Gastrocnemius medialis (tissue), 4 donors: ENCODE measurements around the gene TIA1. TPM values are rescaled to one million over a fixed set of nuclear protein-coding genes. Genes with fewer than 3 reads are reported as not detected.

ENCODE experiments used
- ATAC-seq, 2 donors: fragments of 150-250 bp; one replicate each; pipeline ENCODE4 v1.9.1; 2016
- DNase-seq, 2 donors: peaks; one replicate each; pipeline ENCODE4 v3.0.0-alpha.2; 2019
- H3K27ac ChIP-seq, 4 donors: fragments of 200-600 bp; sonication (generic); 1 replicate in 1 of 4; 2 replicates in 3 of 4; pipeline ENCODE4 v1.5.1; 2016 to 2018; ENCODE audit warnings: mild to moderate bottlenecking in 2 of 4, moderate library complexity in 1 of 4
- H3K27me3 ChIP-seq, 3 donors: fragments of 200-600 bp; sonication (generic) in 2 of 3; 1 replicate in 1 of 3; 2 replicates in 2 of 3; pipeline versions ENCODE4 v1.5.1 to v1.6.0; 2016 to 2019; ENCODE audit warnings: mild to moderate bottlenecking in 1 of 3, moderate library complexity in 1 of 3
- H3K36me3 ChIP-seq, 2 donors: fragments of 200-600 bp; sonication (generic) in 1 of 2; one replicate each; pipeline ENCODE4 v1.5.1; 2017 to 2018
- H3K4me1 ChIP-seq, 2 donors: fragments of 200-600 bp; sonication (generic) in 1 of 2; one replicate each; pipeline ENCODE4 v1.5.1; 2016 to 2017; ENCODE audit warnings: mild to moderate bottlenecking in 2 of 2
- H3K4me3 ChIP-seq, 4 donors: fragments of 200-600 bp; sonication (generic) in 3 of 4; 1 replicate in 1 of 4; 2 replicates in 3 of 4; pipeline ENCODE4 v1.5.1; 2016 to 2019; ENCODE audit warnings: mild to moderate bottlenecking in 2 of 4
- H3K9me3 ChIP-seq, 3 donors: fragments of 200-600 bp; sonication (generic) in 2 of 3; 1 replicate in 1 of 3; 2 replicates in 2 of 3; pipeline ENCODE4 v1.5.1; 2016 to 2019
- POLR2A ChIP-seq, 2 donors: fragments of 450-650 bp; IDR thresholded peaks; one replicate each; pipeline ENCODE4 v1.6.1; 2017; ENCODE audit warnings: antibody characterized with exemption in 2 of 2, mild to moderate bottlenecking in 2 of 2, moderate library complexity in 2 of 2
- in situ Hi-C, 4 donors: fragments of 200-750 bp; cut with MboI; loops; one replicate each; pipeline versions ENCODE4 v1.15.0 to v1.8.0; 2017; ENCODE audit warnings: low sequenced_read_pairs in 4 of 4
- intact Hi-C: fragments of 100-400 bp; cut with DNase I; formaldehyde crosslinking; loops from one replicate; pipeline ENCODE4 v1.15.1; 2023; ENCODE audit warnings: low total_unique reads
- microRNA counts, 2 donors: library from miRNA; unstranded; fragments of <30 nt; microRNA quantifications; one replicate each; lab custom pipeline; 2016
- microRNA-seq, 2 donors: library from miRNA; unstranded; fragments of <30 nt; microRNA quantifications; one replicate each; pipeline ENCODE4, GENCODE V29; 2016; ENCODE audit warnings: borderline replicate concordance in 2 of 2
- total RNA-seq, 4 donors: library from RNA; depleted of rRNA; stranded (reverse); fragments of >200 nt; gene quantifications; one replicate each; pipeline versions ENCODE4 v1.1.0 to v1.2.3, GENCODE V29; 2016
- TF ChIP-seq, protein P1 (sequence below), 5 experiments: fragments of 450-650 bp in 3 of 5; fragments of 200-600 bp in 2 of 5; sonication (generic) in 2 of 5; IDR thresholded peaks in 4 of 5; conservative IDR thresholded peaks in 1 of 5; 1 replicate in 4 of 5; 2 replicates in 1 of 5; pipeline ENCODE4 v1.5.1; 2016 to 2019; ENCODE audit warnings: antibody characterized with exemption in 5 of 5, mild to moderate bottlenecking in 3 of 5, moderate library complexity in 3 of 5

The TIA1 gene
- total RNA-seq, 4 donors from 2014 or later = 20.2 to 54.8 (median 26.6) TPM

GRCh38 chr2:70160545-70160944, 87.9 kb downstream of the TIA1 start:
- H3K27me3 ChIP-seq = no peaks in the 10 kb centered on the region
- peaks cover 0 to 66% of the 10 kb centered on the region in 2 donors for H3K36me3 ChIP-seq
- in situ Hi-C loops = no loop called here
- intact Hi-C loops = loop anchor here (5.0 kb wide), 1 partner anchor 52 kb away; no protein-coding TSS in a partner anchor
- no peak overlapping the region for H3K27ac ChIP-seq
- no peaks in the 10 kb centered on the region for H3K9me3 ChIP-seq
- TF ChIP-seq, protein P1, sequence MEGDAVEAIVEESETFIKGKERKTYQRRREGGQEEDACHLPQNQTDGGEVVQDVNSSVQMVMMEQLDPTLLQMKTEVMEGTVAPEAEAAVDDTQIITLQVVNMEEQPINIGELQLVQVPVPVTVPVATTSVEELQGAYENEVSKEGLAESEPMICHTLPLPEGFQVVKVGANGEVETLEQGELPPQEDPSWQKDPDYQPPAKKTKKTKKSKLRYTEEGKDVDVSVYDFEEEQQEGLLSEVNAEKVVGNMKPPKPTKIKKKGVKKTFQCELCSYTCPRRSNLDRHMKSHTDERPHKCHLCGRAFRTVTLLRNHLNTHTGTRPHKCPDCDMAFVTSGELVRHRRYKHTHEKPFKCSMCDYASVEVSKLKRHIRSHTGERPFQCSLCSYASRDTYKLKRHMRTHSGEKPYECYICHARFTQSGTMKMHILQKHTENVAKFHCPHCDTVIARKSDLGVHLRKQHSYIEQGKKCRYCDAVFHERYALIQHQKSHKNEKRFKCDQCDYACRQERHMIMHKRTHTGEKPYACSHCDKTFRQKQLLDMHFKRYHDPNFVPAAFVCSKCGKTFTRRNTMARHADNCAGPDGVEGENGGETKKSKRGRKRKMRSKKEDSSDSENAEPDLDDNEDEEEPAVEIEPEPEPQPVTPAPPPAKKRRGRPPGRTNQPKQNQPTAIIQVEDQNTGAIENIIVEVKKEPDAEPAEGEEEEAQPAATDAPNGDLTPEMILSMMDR (IDR thresholded peaks at IDR 0.05 in 4 of 5, conservative IDR thresholded peaks at IDR 0.05 in 1 of 5) = no peak
- TF ChIP-seq POLR2A (IDR thresholded peaks at IDR 0.05) = no peak
- ATAC-seq = no peak
- no peaks in the 10 kb centered on the region for H3K4me1 ChIP-seq
- no peak overlapping the region for H3K4me3 ChIP-seq
- DNase-seq = no peak

MicroRNAs within 50 kb of the gene (microRNA counts, 767-probe panel; counts per million panel counts)
- microRNA hsa-miR-1285-3p (lab: Ali Mortazavi, UCI) = 356 to 448 counts per million in 2 donors

Small RNA genes lying within 50 kb of the gene (microRNA-seq; reads per million reads assigned to microRNA genes)
- gene MIR1285-2 = 0 reads per million in 2 donors

Other genes starting within 250 kb of the TIA1 start
- 100 to 1,000 TPM; 178 to 296 (median 262) TPM for gene PCBP1, start 161.2 kb downstream of the TIA1 start, total RNA-seq
- 10 to 100 TPM in 1 of 4 donors, 1 to 10 TPM in 3; 6.3 to 10.1 (median 7.3) TPM for gene C2orf42, start 57.6 kb downstream of the TIA1 start, total RNA-seq
- gene PCYOX1, start 9.5 kb upstream of the TIA1 start, total RNA-seq = 10 to 100 TPM; 28.2 to 35.6 (median 30.2) TPM
- gene SNRPG, start 45.1 kb upstream of the TIA1 start, total RNA-seq = 100 to 1,000 TPM in 3 of 4 donors, 10 to 100 TPM in 1; 77.0 to 110 (median 106) TPM
- 10 to 100 TPM; 12.7 to 23.7 (median 17.7) TPM for gene FAM136A, start 53.4 kb upstream of the TIA1 start, total RNA-seq